Ishikawa (cell line): ENCODE results near the gene SDK1.

Experiments
- CEBPB ChIP-seq: IDR thresholded peaks from 2 replicates; pipeline ENCODE4 v1.6.1; 2012
- CREB1 ChIP-seq: IDR thresholded peaks from 2 replicates; pipeline ENCODE4 v1.6.1; 2012; ENCODE audit warnings: low read depth
- EGR1 ChIP-seq: IDR thresholded peaks from 2 replicates; pipeline ENCODE4 v1.6.1; 2012
- EP300 ChIP-seq: IDR thresholded peaks from 2 replicates; pipeline ENCODE4 v1.6.1; 2012; ENCODE audit warnings: borderline replicate concordance
- FOXM1 ChIP-seq: IDR thresholded peaks from 2 replicates; pipeline ENCODE4 v1.6.1; 2012; ENCODE audit warnings: low read depth, borderline replicate concordance
- MAX ChIP-seq: IDR thresholded peaks from 2 replicates; pipeline ENCODE4 v1.6.1; 2012
- NFIC ChIP-seq: IDR thresholded peaks from 2 replicates; pipeline ENCODE4 v1.6.1; 2012
- RAD21 ChIP-seq: IDR thresholded peaks from 2 replicates; pipeline ENCODE4 v1.6.1; 2012; ENCODE audit warnings: low read depth
- REST ChIP-seq: IDR thresholded peaks from 2 replicates; pipeline ENCODE4 v1.6.1; 2012; ENCODE audit warnings: low read depth, mild to moderate bottlenecking
- TAF1 ChIP-seq: IDR thresholded peaks from 2 replicates; pipeline ENCODE4 v1.6.1; 2012; ENCODE audit warnings: low read depth, mild to moderate bottlenecking
- TCF12 ChIP-seq: IDR thresholded peaks from 2 replicates; pipeline ENCODE4 v1.6.1; 2012; ENCODE audit warnings: low read depth
- TEAD4 ChIP-seq: IDR thresholded peaks from 2 replicates; pipeline ENCODE4 v1.6.1; 2012
- USF1 ChIP-seq: IDR thresholded peaks from 2 replicates; pipeline ENCODE4 v1.6.1; 2012
- YY1 ChIP-seq: IDR thresholded peaks from 2 replicates; pipeline ENCODE4 v1.6.1; 2012; ENCODE audit warnings: low read depth
- ZBTB7A ChIP-seq: IDR thresholded peaks from 2 replicates; pipeline ENCODE4 v1.6.1; 2012; ENCODE audit warnings: low read depth

SDK1 gene

GRCh38 chr7:3974329-3974728 is 673.3 kb downstream of the SDK1 start:
- no peak for TF ChIP-seq MAX
- no peak for TF ChIP-seq REST
- TF ChIP-seq YY1: no peak
- no peak for TF ChIP-seq USF1
- no peak for TF ChIP-seq EGR1
- no peak for TF ChIP-seq NFIC
- no peak for TF ChIP-seq RAD21
- no peak for TF ChIP-seq CREB1
- no peak for TF ChIP-seq FOXM1
- no peak for TF ChIP-seq TCF12
- no peak for TF ChIP-seq TAF1
- no peak for TF ChIP-seq TEAD4
- no peak for TF ChIP-seq CEBPB
- TF ChIP-seq ZBTB7A: no peak
- TF ChIP-seq EP300: no peak

DNA sequence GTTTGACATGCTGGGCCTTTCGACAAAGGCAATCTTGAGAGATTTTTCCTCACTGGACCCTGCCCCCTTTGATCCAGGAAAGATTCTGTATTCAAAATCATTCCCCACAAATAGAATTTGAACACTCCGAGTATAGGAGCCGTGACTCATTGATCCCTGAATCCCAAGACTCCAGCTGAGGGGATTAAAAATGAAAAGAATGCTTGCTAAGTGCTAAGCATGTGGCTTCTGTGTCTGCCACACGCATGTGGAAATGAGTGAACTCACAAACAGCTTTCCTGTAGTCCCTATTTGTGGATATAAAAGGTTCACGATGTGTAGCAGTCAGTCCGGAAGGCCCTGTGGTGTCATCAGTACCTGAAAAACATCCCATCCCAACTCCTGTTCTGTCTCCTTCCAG is 674.3 kb downstream of the SDK1 start:
- no peak for TF ChIP-seq EGR1
- no peak for TF ChIP-seq CEBPB
- no peak for TF ChIP-seq ZBTB7A
- TF ChIP-seq CREB1: no peak
- TF ChIP-seq USF1: no peak
- no peak for TF ChIP-seq YY1

GRCh38 chr7:3977391-3977790 is 676.3 kb downstream of the SDK1 start:
- TF ChIP-seq RAD21: no peak
- no peak for TF ChIP-seq TCF12
- no peak for TF ChIP-seq USF1
- no peak for TF ChIP-seq TEAD4
- no peak for TF ChIP-seq TAF1
- no peak for TF ChIP-seq EGR1
- TF ChIP-seq EP300: no peak
- TF ChIP-seq CEBPB: no peak
- no peak for TF ChIP-seq REST
- no peak for TF ChIP-seq ZBTB7A
- no peak for TF ChIP-seq NFIC
- no peak for TF ChIP-seq MAX
- TF ChIP-seq FOXM1: no peak
- no peak for TF ChIP-seq YY1
- TF ChIP-seq CREB1: no peak

DNA sequence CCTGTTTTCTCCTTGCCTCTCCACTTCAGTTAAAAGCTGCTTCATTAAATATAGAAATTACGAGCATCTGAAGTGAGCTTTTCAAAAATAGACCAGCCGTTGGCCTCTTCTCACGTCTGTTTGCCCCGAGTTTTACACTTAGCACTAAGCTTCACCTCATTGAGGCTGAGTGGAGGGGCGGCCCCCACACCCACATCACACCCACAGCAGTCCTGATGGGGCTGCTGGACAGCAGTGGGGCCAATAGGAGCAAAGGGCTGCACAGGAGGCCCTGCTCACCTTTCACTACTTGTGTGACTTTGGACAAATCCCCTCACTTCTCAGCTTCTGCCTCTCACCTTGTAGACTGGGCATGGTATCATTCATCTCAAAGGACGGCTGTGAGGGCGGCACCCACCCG is 677.8 kb downstream of the SDK1 start:
- TF ChIP-seq CREB1: no peak
- no peak for TF ChIP-seq CEBPB
- TF ChIP-seq MAX: no peak
- TF ChIP-seq EP300: no peak
- TF ChIP-seq USF1: no peak
- no peak for TF ChIP-seq EGR1
- TF ChIP-seq ZBTB7A: no peak
- no peak for TF ChIP-seq NFIC
- TF ChIP-seq TAF1: no peak
- TF ChIP-seq TCF12: no peak
- no peak for TF ChIP-seq RAD21
- TF ChIP-seq YY1: no peak
- TF ChIP-seq REST: no peak
